HepG2 (cell line): ENCODE measurements around the gene TLCD1. TPM values are rescaled to one million over a fixed set of nuclear protein-coding genes. Genes with fewer than 3 reads are reported as not detected.

ENCODE experiments used
- ARID2 ChIP-seq: sonication (generic); formaldehyde crosslinking; IDR thresholded peaks from 2 replicates; pipeline ENCODE4 v1.8.1; 2022; ENCODE audit warnings: mild to moderate bottlenecking, missing genetic modification reagents, borderline replicate concordance
- BCL3 ChIP-seq: sonication (generic); formaldehyde crosslinking; IDR thresholded peaks from 2 replicates; pipeline ENCODE4 v1.5.1; 2020; ENCODE audit warnings: mild to moderate bottlenecking, missing genetic modification reagents, moderate library complexity
- CREM ChIP-seq, 2 experiments: sonication (generic) in 1 of 2; formaldehyde crosslinking in 1 of 2; IDR thresholded peaks; 2 replicates each; pipeline versions ENCODE4 v1.4.0 to v1.6.1; 2016 to 2020; ENCODE audit warnings: antibody characterized with exemption in 1 of 2, mild to moderate bottlenecking in 1 of 2, missing genetic modification reagents in 1 of 2
- DMAP1 ChIP-seq: IDR thresholded peaks from 2 replicates; pipeline ENCODE4 v1.6.1; 2016
- DNMT3B ChIP-seq: conservative IDR thresholded peaks from 2 replicates; pipeline ENCODE4 v1.6.1; 2016; ENCODE audit warnings: missing biosample characterization, control low read depth
- E2F2 ChIP-seq: sonication (generic); formaldehyde crosslinking; IDR thresholded peaks from 2 replicates; pipeline ENCODE4 v1.4.0; 2020; ENCODE audit warnings: missing genetic modification reagents, borderline replicate concordance
- FOXO1 ChIP-seq: sonication (generic); formaldehyde crosslinking; IDR thresholded peaks from 2 replicates; pipeline ENCODE4 v1.4.0; 2020; ENCODE audit warnings: missing genetic modification reagents
- MTA1 ChIP-seq: sonication (generic); formaldehyde crosslinking; IDR thresholded peaks from 2 replicates; pipeline ENCODE4 v1.4.0; 2020; ENCODE audit warnings: missing genetic modification reagents, mild to moderate bottlenecking, borderline replicate concordance
- PAF1 ChIP-seq: IDR thresholded peaks from 2 replicates; pipeline ENCODE4 v1.6.1; 2016; ENCODE audit warnings: missing genetic modification reagents, missing compliant biosample characterization
- POLR2AphosphoS2 ChIP-seq: IDR thresholded peaks from 2 replicates; pipeline ENCODE4 v1.6.1; 2011; ENCODE audit warnings: low read depth, low read length, improper control_type of control experiment
- SP5 ChIP-seq: IDR thresholded peaks from 2 replicates; pipeline ENCODE4 v1.6.1; 2016; ENCODE audit warnings: low read depth, borderline replicate concordance
- THAP8 ChIP-seq: sonication (generic); formaldehyde crosslinking; IDR thresholded peaks from 2 replicates; pipeline ENCODE4 v1.5.1; 2020; ENCODE audit warnings: missing genetic modification reagents, mild to moderate bottlenecking, borderline replicate concordance
- TOPORS ChIP-seq: sonication (generic); formaldehyde crosslinking; IDR thresholded peaks from 2 replicates; pipeline ENCODE4 v1.8.0; 2023; ENCODE audit warnings: mild to moderate bottlenecking, missing genetic modification reagents
- ZBTB42 ChIP-seq: sonication (generic); formaldehyde crosslinking; IDR thresholded peaks from 2 replicates; pipeline ENCODE4 v1.5.0; 2020; ENCODE audit warnings: mild to moderate bottlenecking, missing genetic modification reagents
- ZNF317 ChIP-seq: sonication (generic); formaldehyde crosslinking; IDR thresholded peaks from 2 replicates; pipeline ENCODE4 v1.5.0; 2020; ENCODE audit warnings: mild to moderate bottlenecking, missing genetic modification reagents
- ZNF441 ChIP-seq: sonication (generic); formaldehyde crosslinking; IDR thresholded peaks from 2 replicates; pipeline ENCODE4 v1.7.0; 2021; ENCODE audit warnings: missing genetic modification reagents, borderline replicate concordance
- ZNF530 ChIP-seq: sonication (generic); formaldehyde crosslinking; IDR thresholded peaks from 2 replicates; pipeline ENCODE4 v1.5.0; 2020; ENCODE audit warnings: low read depth, mild to moderate bottlenecking, missing genetic modification reagents
- ZNF670 ChIP-seq: sonication (generic); formaldehyde crosslinking; IDR thresholded peaks from 2 replicates; pipeline ENCODE4 v1.8.0; 2022; ENCODE audit warnings: mild to moderate bottlenecking, missing genetic modification reagents, borderline replicate concordance
- ZNF766 ChIP-seq: sonication (generic); formaldehyde crosslinking; IDR thresholded peaks from 2 replicates; pipeline ENCODE4 v1.5.0; 2020; ENCODE audit warnings: missing genetic modification reagents, borderline replicate concordance
- ZNF775 ChIP-seq: sonication (generic); formaldehyde crosslinking; IDR thresholded peaks from 2 replicates; pipeline ENCODE4 v1.4.0; 2020; ENCODE audit warnings: missing genetic modification reagents, mild to moderate bottlenecking, moderate library complexity, borderline replicate concordance
- polyA plus RNA-seq, 8 experiments: library from polyadenylated mRNA; depleted of rRNA in 3 of 8; stranded (reverse) in 7 of 8; unstranded in 1 of 8; fragments of >200 nt; fragmentation: Illumina TruSeq in 4 of 8; extraction: Trizol in 4 of 8; gene quantifications; 2 replicates each; pipeline versions ENCODE4 v1.2.1 to v1.2.3, GENCODE V29; 2011 to 2016; ENCODE audit warnings: low read depth in 4 of 8, missing spikeins in 1 of 8, mixed read lengths in 1 of 8; ENCODE audit not compliant: insufficient read depth in 1 of 8
- total RNA-seq, 5 experiments: library from RNA; depleted of rRNA; stranded (reverse); fragments of >200 nt; fragmentation: Illumina TruSeq; extraction: Trizol; gene quantifications; 2 replicates each; pipeline ENCODE4 v1.2.3, GENCODE V29; 2016; ENCODE audit warnings: low read depth in 1 of 5
- TF ChIP-seq, protein P1 (sequence below): sonication (generic); formaldehyde crosslinking; IDR thresholded peaks from 2 replicates; pipeline ENCODE4 v1.5.0; 2020; ENCODE audit warnings: missing genetic modification reagents, mild to moderate bottlenecking, borderline replicate concordance
- TF ChIP-seq, protein P2 (sequence below): sonication (generic); formaldehyde crosslinking; IDR thresholded peaks from 2 replicates; pipeline ENCODE4 v1.5.0; 2020; ENCODE audit warnings: missing genetic modification reagents, mild to moderate bottlenecking, borderline replicate concordance
- TF ChIP-seq, protein P3 (sequence below): sonication (generic); formaldehyde crosslinking; IDR thresholded peaks from 2 replicates; pipeline ENCODE4 v1.4.0; 2020; ENCODE audit warnings: missing genetic modification reagents

The TLCD1 gene
- total and polyA plus RNA-seq, 2 of the 13 experiments (the other 11 are each of a cell fraction or from before 2014, with no cell fraction given): 14.9 to 19.6 TPM

- TF ChIP-seq E2F2 (CRISPR knock-in tag) (0 out of 2 replicates have a peak, but pooled peaks have one; percentile 49), ZNF775 (CRISPR knock-in tag) (peak; percentile 33; the same call in 1 of the 2 replicates), MTA1 (CRISPR knock-in tag) (0 out of 2 replicates have a peak, but pooled peaks have one; percentile 33), ZNF530 (CRISPR knock-in tag) (0 out of 2 replicates have a peak, but pooled peaks have one; percentile 31), ZNF317 (CRISPR knock-in tag) (peak; percentile 50; the same call in 1 of the 2 replicates), THAP8 (0 out of 2 replicates have a peak, but pooled peaks have one; percentile 72), BCL3 (CRISPR knock-in tag) (peak; percentile 95), CREM (IDR thresholded peaks at IDR 0.05) (peak; percentile 30; the same call in 1 of the 2 replicates), CREM (CRISPR knock-in tag; IDR thresholded peaks at IDR 0.05) (no peak), ZNF766 (CRISPR knock-in tag) (peak; percentile 72; the same call in 1 of the 2 replicates), POLR2AphosphoS2 (no peak; the same call in 1 of the 2 replicates), ZNF670 (CRISPR knock-in tag) (peak; percentile 44; the same call in 1 of the 2 replicates), TOPORS (CRISPR knock-in tag) (no peak; the same call in 1 of the 2 replicates), SP5 (no peak; the same call in 1 of the 2 replicates), DNMT3B (0 out of 2 replicates have a peak, but pooled peaks have one; percentile 17), ARID2 (CRISPR knock-in tag) (0 out of 2 replicates have a peak, but pooled peaks have one; percentile 74), DMAP1 (CRISPR knock-in tag) (peak; percentile 69; the same call in 1 of the 2 replicates), ZNF441 (0 out of 2 replicates have a peak, but pooled peaks have one; percentile 42), FOXO1 (CRISPR knock-in tag) (peak; percentile 67), ZBTB42 (CRISPR knock-in tag) (peak; percentile 42; the same call in 1 of the 2 replicates), PAF1 (0 out of 2 replicates have a peak, but pooled peaks have one; percentile 53)
- TF ChIP-seq, protein P1, sequence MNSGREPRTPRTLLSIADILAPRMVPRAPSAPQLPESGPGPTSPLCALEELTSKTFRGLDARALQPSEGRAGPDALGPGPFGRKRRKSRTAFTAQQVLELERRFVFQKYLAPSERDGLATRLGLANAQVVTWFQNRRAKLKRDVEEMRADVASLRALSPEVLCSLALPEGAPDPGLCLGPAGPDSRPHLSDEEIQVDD: peak; percentile 45; the same call in 1 of the 2 replicates
- TF ChIP-seq, protein P2, sequence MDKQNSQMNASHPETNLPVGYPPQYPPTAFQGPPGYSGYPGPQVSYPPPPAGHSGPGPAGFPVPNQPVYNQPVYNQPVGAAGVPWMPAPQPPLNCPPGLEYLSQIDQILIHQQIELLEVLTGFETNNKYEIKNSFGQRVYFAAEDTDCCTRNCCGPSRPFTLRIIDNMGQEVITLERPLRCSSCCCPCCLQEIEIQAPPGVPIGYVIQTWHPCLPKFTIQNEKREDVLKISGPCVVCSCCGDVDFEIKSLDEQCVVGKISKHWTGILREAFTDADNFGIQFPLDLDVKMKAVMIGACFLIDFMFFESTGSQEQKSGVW (CRISPR knock-in tag): 0 out of 2 replicates have a peak, but pooled peaks have one; percentile 46
- TF ChIP-seq, protein P3, sequence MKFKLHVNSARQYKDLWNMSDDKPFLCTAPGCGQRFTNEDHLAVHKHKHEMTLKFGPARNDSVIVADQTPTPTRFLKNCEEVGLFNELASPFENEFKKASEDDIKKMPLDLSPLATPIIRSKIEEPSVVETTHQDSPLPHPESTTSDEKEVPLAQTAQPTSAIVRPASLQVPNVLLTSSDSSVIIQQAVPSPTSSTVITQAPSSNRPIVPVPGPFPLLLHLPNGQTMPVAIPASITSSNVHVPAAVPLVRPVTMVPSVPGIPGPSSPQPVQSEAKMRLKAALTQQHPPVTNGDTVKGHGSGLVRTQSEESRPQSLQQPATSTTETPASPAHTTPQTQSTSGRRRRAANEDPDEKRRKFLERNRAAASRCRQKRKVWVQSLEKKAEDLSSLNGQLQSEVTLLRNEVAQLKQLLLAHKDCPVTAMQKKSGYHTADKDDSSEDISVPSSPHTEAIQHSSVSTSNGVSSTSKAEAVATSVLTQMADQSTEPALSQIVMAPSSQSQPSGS (CRISPR knock-in tag): no peak
Observed at GRCh38 chr17:28725660-28726225, 290 bp downstream of the TLCD1 start (continued).
